ENCODE results near the gene S1PR5. TPM values are rescaled to one million over a fixed set of nuclear protein-coding genes. Genes with fewer than 3 reads are reported as not detected.
A peak's percentile ranks its signal among the peaks of the same experiment; 100 is the strongest.

S1PR5 gene
- total and polyA plus RNA-seq, 2 of the 8 experiments (the other 6 are each of a cell fraction or from before 2014, with no cell fraction given) = 2.4 to 8.6 TPM

DNA sequence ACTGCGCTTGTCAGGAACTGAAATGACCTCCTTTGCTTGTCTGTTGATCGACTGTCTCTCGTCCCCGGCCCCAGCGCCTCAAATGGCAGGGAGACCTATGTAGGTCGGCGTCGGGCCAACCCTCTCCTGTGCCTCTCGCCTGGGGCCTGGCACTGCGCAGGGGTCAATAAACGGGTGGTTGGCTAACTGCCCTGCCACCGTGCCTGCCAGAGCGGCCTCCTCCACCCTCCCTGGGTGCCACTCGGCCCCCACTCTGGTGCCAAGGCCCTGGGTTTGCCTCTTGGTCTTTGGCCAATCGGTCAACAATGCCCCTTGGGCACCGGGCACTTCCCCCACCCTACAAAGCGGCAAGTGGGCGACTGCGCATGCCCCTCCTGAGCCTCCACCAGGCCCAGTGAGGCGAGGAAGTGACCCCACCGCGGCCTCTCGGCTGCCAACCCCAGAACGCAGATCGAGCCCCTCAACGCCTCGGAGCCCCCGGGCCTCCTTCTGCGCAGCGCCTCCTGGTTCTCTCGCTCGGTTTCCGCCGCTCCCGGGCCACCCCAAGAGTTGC lies 15.2 kb downstream of the S1PR5 start:
- peak overlapping the region; percentile 92; the same call in 1 of the 2 replicates for H2BK5ac ChIP-seq (ENCODE audit: low read depth, low read length)
- peak overlapping the region; percentile 99 for H4K91ac ChIP-seq (replicated peaks; ENCODE audit: insufficient read length, low read length)
- peak overlapping the region; percentile 94 for H3K4ac ChIP-seq (replicated peaks; ENCODE audit: insufficient read length, low read depth, low read length)
- H3K27me3 ChIP-seq (replicated peaks in 1 of 4; ENCODE audit: control insufficient read depth in 3 of 4, extremely low read depth in 1 of 4, insufficient read depth in 3 of 4, low read length in 3 of 4) = no peaks in the 10 kb centered on the region
- peak; percentile 67 for TF ChIP-seq ASH2L (IDR thresholded peaks at IDR 0.05; ENCODE audit: low read length)
- TF ChIP-seq NANOG (IDR thresholded peaks at IDR 0.05; ENCODE audit: insufficient read depth, low read depth, low read length, poor library complexity, severe bottlenecking) = no peak
- no peak for TF ChIP-seq BRCA1 (IDR thresholded peaks at IDR 0.05; ENCODE audit: low read depth, low read length)
- no peak for TF ChIP-seq SIN3A (conservative IDR thresholded peaks at IDR 0.05 in 1 of 2, IDR thresholded peaks at IDR 0.05 in 1 of 2; ENCODE audit: low read depth in 1 of 2, low read length in 2 of 2)
- no peak for TF ChIP-seq GTF2F1 (IDR thresholded peaks at IDR 0.05; ENCODE audit: borderline replicate concordance, low read depth, low read length)
- peak; percentile 6; the same call in 1 of the 2 replicates for TF ChIP-seq NRF1 (IDR thresholded peaks at IDR 0.05; ENCODE audit: low read depth, low read length)
- H4K5ac ChIP-seq (ENCODE audit: insufficient read length, low read depth, low read length) = peak overlapping the region; percentile 92
- ChIA-PET POLR2A (ENCODE audit: partially characterized antibody) (interaction anchor here (0.5 to 3.7 kb wide), 9 partner anchors 11 to 341 kb away, joined by 3 to 14 read pairs (median 4); partner anchors contain the start of gene S1PR5), CTCF (ENCODE audit: partially characterized antibody) (interaction anchor here (0.6 to 10.7 kb wide), 4 partner anchors 10 to 195 kb away, joined by 3 to 78 read pairs (median 8); no protein-coding TSS in a partner anchor)
- H3K36me3 ChIP-seq (ENCODE audit: control insufficient read depth in 2 of 4, insufficient read depth in 4 of 4, low read length in 3 of 4) = peaks cover 7 to 23% (median 9%) of the 10 kb centered on the region in 4 experiments; a peak in 6 of 8 replicates
- peak overlapping the region; percentile 93 for H3K18ac ChIP-seq (ENCODE audit: extremely low read depth, low read length)
- H3K14ac ChIP-seq (ENCODE audit: insufficient read length) = peak overlapping the region; percentile 27
- 8% methylated on average over 35 of the region's 35 CpGs; no CpG with 5 or more reads in 1 of the 2 experiments for WGBS, 2 experiments (ENCODE audit: extremely low coverage in 1 of 2, insufficient coverage in 1 of 2, insufficient read length in 1 of 2, insufficient replicate concordance in 2 of 2, low coverage in 1 of 2, low lambda C conversion rate in 2 of 2, missing lambda C conversion rate in 1 of 2)
- H2AK5ac ChIP-seq (ENCODE audit: low read depth, low read length) = peak overlapping the region; percentile 56; the same call in 1 of the 2 replicates
- DNase-seq (ENCODE audit: low read depth in 1 of 2, low spot score in 2 of 2) (peak in 1 of 2 experiments; percentile 71), FAIRE-seq (no peak)
- peak overlapping the region; percentile 88 to 91 for H3K4me2 ChIP-seq (ENCODE audit: insufficient read depth in 1 of 2, low read depth in 2 of 2, low read length in 2 of 2)
- H3K23me2 ChIP-seq (ENCODE audit: low read depth, low read length) = peaks cover 10% of the 10 kb centered on the region; the same call in 1 of the 2 replicates
- peak overlapping the region; percentile 97 for H4K8ac ChIP-seq (ENCODE audit: extremely low read depth, insufficient read depth, low read length)
- H2BK120ac ChIP-seq (replicated peaks; ENCODE audit: low read depth, low read length) = peak overlapping the region; percentile 95
- H3K27ac ChIP-seq (ENCODE audit: low read depth, low read length) = peak overlapping the region; percentile 96
- H4K20me1 ChIP-seq (replicated peaks in 1 of 2; ENCODE audit: control insufficient read depth in 1 of 2, insufficient read depth in 2 of 2, low read length in 2 of 2) = peaks cover 0 to 8% of the 10 kb centered on the region in 2 experiments
- H2AFZ ChIP-seq (ENCODE audit: low read length) = no peak overlapping the region
- no peak overlapping the region for H3K23ac ChIP-seq (ENCODE audit: insufficient read length)
- peak overlapping the region; percentile 68; the same call in 1 of the 2 replicates for H2BK12ac ChIP-seq (ENCODE audit: low read depth, low read length)
- peaks cover 0 to 39% of the 10 kb centered on the region in 2 experiments; a peak in 2 of 4 replicates for H3K79me2 ChIP-seq (ENCODE audit: control insufficient read depth in 1 of 2, insufficient read depth in 2 of 2, low read length in 2 of 2)
- peak overlapping the region; percentile 92 for H2BK15ac ChIP-seq (ENCODE audit: low read length)
- H3K9me3 ChIP-seq (ENCODE audit: insufficient read depth in 2 of 2, low read depth in 1 of 2, low read length in 1 of 2) = no peaks in the 10 kb centered on the region
- H3K4me3 ChIP-seq (ENCODE audit: extremely low read depth in 1 of 4, insufficient read depth in 2 of 4, low read depth in 3 of 4, low read length in 4 of 4) = peak overlapping the region; percentile 64 to 96 (median 86)
- H3K9ac ChIP-seq (replicated peaks in 1 of 4; ENCODE audit: extremely low read depth in 1 of 4, low read depth in 3 of 4, low read length in 3 of 4) = peak overlapping the region; percentile 81 to 91 (median 87)
- peaks cover 3 to 24% (median 13%) of the 10 kb centered on the region in 4 experiments for H3K4me1 ChIP-seq (replicated peaks in 1 of 4; ENCODE audit: control insufficient read depth in 3 of 4, insufficient read depth in 4 of 4, low read length in 3 of 4)
- peak overlapping the region; percentile 95 for H3K56ac ChIP-seq (replicated peaks; ENCODE audit: insufficient read length, low read depth, low read length)
- H2BK20ac ChIP-seq (ENCODE audit: low read length) = 0 out of 2 replicates have a peak overlapping the region, but pooled peaks have one; percentile 61
- peaks cover 11% of the 10 kb centered on the region; the same call in 1 of the 2 replicates for H3K79me1 ChIP-seq (ENCODE audit: low read depth, low read length)

Measured in H1 (cell line).